Muscle layer of colon (tissue), 2 donors: ENCODE results near the gene MED16.

ENCODE experiments used
- H3K27ac ChIP-seq: one replicate; pipeline ENCODE4 v1.7.0; 2013; ENCODE audit warnings: low read depth, mild to moderate bottlenecking, low read length, moderate library complexity
- H3K27me3 ChIP-seq, 2 donors: one replicate each; pipeline ENCODE4 v1.7.0; 2013; ENCODE audit warnings: low read length in 2 of 2, mild to moderate bottlenecking in 2 of 2; ENCODE audit not compliant: insufficient read depth in 2 of 2, control insufficient read depth in 1 of 2
- H3K36me3 ChIP-seq: one replicate; pipeline ENCODE4 v1.7.0; 2013; ENCODE audit warnings: mild to moderate bottlenecking, low read length; ENCODE audit not compliant: insufficient read depth
- H3K4me1 ChIP-seq: one replicate; pipeline ENCODE4 v1.7.0; 2013; ENCODE audit warnings: mild to moderate bottlenecking, low read length; ENCODE audit not compliant: insufficient read depth
- H3K4me3 ChIP-seq, 2 donors: one replicate each; pipeline ENCODE4 v1.7.0; 2013; ENCODE audit warnings: low read length in 2 of 2, low read depth in 1 of 2, mild to moderate bottlenecking in 1 of 2, moderate library complexity in 1 of 2
- H3K9ac ChIP-seq: one replicate; pipeline ENCODE4 v1.7.0; 2013; ENCODE audit warnings: low read length
- H3K9me3 ChIP-seq: one replicate; pipeline ENCODE4 v1.7.0; 2013; ENCODE audit warnings: mild to moderate bottlenecking, low read length
- donor health status: abdominal sarcoma.
- donor health status: Adenocarcinoma of cecum.

Gene MED16

DNA sequence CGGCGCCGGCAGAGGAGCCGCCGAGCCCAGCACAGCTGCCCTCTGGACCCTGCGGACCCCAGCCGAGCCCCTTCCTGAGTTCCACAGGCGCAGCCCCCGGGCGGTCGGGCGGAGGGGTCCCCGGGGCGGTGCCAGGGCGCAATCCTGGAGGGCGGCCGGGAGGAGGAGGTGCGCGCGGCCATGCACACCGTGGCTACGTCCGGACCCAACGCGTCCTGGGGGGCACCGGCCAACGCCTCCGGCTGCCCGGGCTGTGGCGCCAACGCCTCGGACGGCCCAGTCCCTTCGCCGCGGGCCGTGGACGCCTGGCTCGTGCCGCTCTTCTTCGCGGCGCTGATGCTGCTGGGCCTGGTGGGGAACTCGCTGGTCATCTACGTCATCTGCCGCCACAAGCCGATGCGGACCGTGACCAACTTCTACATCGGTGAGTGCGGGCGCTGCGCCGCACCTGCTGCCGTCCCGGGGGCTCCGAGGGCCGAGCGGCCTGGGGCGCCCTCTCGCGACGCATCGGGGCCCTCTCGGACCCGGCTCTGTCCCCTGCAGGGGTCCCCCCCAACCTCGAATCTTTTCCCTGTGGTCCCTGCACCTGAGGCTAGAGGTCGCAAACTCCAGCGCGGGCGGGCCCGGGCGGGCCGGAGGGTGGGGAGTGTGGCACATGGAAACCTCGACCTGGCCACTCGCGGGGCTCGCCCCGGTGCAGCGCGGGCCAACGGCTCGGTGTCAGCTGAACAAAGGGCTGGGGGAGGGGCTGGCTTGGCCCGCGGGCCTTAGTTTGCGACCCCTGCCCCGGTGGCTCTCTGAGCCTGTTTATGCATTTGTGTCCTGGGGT, 24.6 kb upstream of the MED16 start, which contains the start of gene KISS1R:
KISS1R (plus strand) TSS at position 11 of the 829 bp plus-strand sequence; CDS start at position 181, 170 bp downstream.
- Histone ChIP-seq H3K9me3 (no peaks in the 10 kb centered on the region), H3K4me1 (peaks cover 18% of the 10 kb centered on the region), H3K9ac (no peak within 1 kb of the TSS), H3K36me3 (no peaks in the 10 kb centered on the region), H3K27ac (no peak within 1 kb of the TSS), H3K27me3 (peaks cover 22 to 46% of the 10 kb centered on the region in 2 donors), H3K4me3 (no peak within 1 kb of the TSS)

DNA sequence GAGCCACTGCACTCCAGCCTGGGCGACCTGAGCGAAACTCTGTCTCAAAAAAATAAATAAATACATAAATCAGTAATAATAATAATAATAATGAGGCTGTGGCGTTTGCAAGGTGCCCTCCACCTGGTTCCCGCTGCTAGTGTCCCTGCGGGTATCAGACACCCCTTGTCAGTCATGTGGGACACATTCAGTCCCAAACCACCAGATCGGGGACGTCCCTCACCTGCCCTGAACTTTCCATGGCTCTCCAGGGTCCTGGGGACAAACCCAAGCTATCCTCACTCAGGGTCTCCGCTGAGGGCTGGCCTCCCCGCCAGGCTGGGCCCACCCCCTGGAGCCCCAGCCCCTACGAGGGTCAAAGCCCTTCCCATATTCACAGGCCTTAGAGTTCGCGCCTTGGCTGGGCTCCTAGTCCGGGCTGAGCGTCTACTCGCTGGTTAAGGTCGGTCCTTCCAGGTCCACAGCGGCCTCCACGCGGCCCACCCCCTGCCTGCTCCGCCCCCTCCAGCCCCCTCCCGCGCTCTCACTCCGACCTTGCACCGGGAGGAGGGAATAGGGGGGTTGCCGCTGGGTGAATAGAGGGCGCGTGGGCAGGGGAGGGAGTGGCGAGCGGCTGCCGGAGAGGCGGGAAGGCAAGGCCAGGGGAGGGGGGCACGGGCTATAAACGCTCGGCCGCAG, 23.8 kb upstream of the MED16 start:
- H3K9me3 ChIP-seq: no peaks in the 10 kb centered on the region
- H3K27me3 ChIP-seq: peaks cover 22 to 46% of the 10 kb centered on the region in 2 donors
- no peaks in the 10 kb centered on the region for H3K36me3 ChIP-seq
- peaks cover 18% of the 10 kb centered on the region for H3K4me1 ChIP-seq
- no peak overlapping the region for H3K4me3 ChIP-seq
- no peak overlapping the region for H3K9ac ChIP-seq
- no peak overlapping the region for H3K27ac ChIP-seq

DNA sequence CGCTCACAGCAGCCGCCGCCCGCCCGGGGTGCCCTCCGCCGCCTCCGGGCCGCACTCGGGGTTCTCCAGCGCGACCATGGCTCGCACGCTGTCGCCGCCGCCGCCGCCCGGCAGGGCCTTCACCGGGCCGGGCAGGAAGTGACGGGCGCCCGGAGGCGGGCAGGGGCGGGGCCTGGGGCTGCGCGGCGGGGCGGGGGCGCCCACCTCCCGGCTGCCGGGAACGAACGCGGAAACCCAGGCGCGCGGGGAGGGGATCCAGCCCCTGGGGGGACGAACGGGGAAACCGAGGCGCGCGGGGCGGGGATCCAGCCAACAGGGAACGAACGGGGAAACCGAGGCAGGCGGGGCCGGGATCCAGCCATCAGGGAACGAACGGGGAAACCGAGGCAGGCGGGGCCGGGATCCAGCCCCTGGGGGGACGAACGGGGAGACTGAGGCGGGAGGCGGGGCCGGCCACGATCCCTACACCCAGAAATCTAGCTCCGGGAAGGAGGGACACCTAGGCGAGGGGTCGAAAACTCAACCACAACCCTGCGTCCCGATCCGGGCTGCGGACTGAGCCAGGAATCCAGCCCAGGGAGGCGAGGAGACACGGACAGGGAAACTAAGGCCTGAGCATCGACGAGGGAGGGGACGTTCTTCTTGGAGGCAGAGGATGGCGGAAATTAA, 20.2 kb upstream of the MED16 start, which contains the start of gene R3HDM4:
R3HDM4 (minus strand) TSS at position 140 of the 669 bp plus-strand sequence; CDS start at position 78, 62 bp downstream.
- Histone ChIP-seq H3K36me3 (no peaks in the 10 kb centered on the region), H3K9me3 (no peaks in the 10 kb centered on the region), H3K4me3 (peak within 1 kb of the TSS; percentile 64 to 89), H3K4me1 (peaks cover 14% of the 10 kb centered on the region), H3K27ac (peak within 1 kb of the TSS; percentile 81), H3K9ac (peak within 1 kb of the TSS; percentile 44), H3K27me3 (peaks cover 3 to 16% of the 10 kb centered on the region in 2 donors)

DNA sequence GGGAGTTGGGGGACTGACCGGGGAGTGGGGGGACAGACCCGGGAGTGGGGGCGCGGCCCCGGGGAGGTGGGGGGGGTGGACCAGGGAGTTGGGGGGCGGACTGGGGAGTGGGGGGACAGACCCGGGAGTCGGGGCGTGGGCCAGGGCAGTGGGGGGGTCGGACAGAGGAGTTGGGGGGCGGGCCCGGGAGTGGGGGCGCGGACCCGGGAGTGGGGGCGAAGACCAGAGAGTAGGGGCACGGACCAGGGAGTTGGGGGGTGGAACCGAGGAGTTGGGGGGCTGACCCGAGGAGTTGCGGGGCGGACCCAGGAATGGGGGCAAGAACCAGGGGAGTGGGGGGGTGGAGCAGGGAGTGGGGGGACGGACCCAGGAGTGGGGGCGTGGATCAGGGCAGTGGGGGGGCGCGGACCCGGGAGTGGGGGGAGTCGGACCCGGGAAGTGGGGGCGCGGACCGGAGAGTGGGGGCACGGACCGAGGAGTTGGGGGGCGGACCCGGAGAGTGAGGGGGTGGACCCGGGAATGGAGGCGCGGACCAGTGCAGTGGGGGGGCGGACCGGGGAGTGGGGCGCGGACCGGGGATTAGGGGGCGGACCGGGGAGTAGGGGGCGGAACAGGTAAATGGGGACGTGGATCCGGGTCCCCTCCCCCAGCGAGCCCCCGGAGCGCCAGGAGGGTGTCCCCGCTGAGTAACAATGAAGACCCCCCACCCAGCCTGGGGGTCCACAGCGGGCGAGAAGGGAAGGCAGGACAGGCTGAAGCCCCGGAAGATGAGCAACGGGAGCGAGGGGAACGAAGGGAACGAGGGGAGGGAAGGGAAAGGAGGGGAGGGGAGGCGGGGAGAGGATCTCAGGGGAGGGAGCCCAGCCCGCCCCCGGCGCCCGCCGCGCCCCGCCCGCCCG, 19.4 kb upstream of the MED16 start:
- no peak overlapping the region for H3K9ac ChIP-seq
- peak overlapping the region in 1 of 2 donors; percentile 61 for H3K4me3 ChIP-seq
- peaks cover 0 to 8% of the 10 kb centered on the region in 2 donors for H3K27me3 ChIP-seq
- H3K36me3 ChIP-seq: no peaks in the 10 kb centered on the region
- no peaks in the 10 kb centered on the region for H3K9me3 ChIP-seq
- peaks cover 8% of the 10 kb centered on the region for H3K4me1 ChIP-seq
- peak overlapping the region; percentile 44 for H3K27ac ChIP-seq

DNA sequence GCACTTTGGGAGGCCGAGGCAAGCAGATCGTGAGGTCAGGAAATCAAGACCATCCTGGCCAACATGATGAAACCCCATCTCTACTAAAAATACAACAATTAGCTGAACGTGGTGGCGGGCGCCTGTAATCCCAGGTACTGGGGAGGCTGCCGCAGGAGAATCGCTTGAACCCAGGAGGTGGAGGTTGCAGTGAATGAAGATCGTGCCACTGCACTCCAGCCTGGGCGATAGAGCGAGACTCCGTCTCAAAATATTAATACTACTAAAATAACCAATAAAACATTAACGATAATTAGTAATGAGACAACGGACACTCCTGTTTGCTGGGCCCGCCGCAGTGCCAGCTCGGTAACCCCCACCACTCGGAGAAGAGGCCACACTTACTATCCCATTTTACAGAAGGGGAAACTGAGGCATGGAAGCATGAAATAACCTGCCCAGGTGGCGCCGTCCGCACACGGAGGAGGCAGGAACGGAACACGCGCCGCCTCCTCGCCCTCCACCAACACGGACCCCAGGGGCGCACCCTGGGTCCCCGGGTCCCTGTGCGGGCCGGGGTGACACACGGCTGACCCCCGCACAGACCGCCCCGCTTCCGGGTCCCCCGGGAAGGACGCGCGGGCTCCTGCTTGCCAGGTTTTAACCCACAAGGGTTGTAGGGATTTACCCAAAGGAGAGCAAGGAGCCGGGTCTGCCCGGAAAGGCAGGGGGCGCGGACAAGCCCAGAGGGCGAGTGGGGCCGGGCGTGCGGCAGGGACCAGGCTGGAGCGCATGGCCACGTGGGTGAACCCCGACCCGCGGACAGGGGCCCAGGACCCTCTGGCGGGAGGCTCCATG, 18.4 kb upstream of the MED16 start:
- peaks cover 4% of the 10 kb centered on the region for H3K4me1 ChIP-seq
- H3K9ac ChIP-seq: no peak overlapping the region
- no peak overlapping the region for H3K27ac ChIP-seq
- no peaks in the 10 kb centered on the region for H3K27me3 ChIP-seq
- no peak overlapping the region for H3K4me3 ChIP-seq
- H3K9me3 ChIP-seq: no peaks in the 10 kb centered on the region
- H3K36me3 ChIP-seq: no peaks in the 10 kb centered on the region

DNA sequence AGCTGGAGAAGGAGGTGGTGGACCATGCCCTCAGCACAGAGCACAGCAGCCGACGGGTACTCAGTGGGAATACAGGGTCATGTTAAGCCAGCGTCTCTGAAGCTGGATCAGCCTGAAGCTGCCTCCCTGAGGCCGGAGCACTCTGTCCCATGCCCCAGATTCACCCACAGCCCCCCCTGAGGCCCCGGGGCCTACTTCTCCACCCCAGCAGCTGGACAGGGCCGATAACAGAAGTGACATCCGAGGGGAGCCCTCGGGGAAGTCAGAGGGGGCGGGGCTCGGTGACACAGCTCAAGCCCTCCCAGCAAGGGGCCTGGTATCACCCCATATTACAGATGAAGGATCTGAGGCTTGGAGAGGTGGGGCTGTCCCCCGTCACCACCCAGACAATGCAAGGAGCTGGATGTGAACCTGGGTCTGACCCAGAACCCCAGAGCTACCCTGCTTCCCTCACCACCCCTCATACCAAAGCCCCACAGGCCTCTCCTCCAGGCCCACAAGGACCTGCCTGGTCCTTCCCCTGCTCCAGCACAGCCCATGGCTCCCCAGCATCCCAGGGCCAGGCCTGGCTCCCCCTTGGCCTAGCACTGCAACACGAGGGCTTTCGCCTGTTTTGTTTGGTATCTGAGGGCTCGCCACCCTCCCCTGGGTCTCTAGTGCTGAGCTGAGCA, 14.3 kb upstream of the MED16 start:
- no peaks in the 10 kb centered on the region for H3K4me1 ChIP-seq
- no peaks in the 10 kb centered on the region for H3K27me3 ChIP-seq
- H3K4me3 ChIP-seq: no peak overlapping the region
- no peak overlapping the region for H3K27ac ChIP-seq
- H3K36me3 ChIP-seq: no peaks in the 10 kb centered on the region
- H3K9me3 ChIP-seq: no peaks in the 10 kb centered on the region
- no peak overlapping the region for H3K9ac ChIP-seq

DNA sequence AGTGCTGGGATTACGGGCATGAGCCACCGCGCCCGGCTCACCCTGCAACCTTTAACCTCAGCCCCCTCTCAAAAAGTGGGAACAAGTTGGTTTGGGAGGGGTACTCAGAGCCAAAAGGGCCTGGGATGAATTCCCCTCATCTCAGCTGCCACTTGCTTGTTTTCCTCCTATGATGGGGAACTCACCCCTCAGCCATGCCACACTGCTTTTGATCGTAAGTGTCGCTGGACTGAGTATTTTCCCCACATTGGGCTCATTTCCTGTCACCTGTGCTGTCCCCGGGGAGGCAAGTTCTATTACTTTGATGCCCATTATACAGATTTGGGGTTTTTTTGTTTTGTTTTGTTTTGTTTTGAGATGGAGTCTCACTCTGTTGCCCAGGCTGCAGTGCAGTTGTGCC, 13.5 kb upstream of the MED16 start:
- Histone ChIP-seq H3K9me3 (no peaks in the 10 kb centered on the region), H3K4me3 (no peak overlapping the region), H3K9ac (no peak overlapping the region), H3K4me1 (no peaks in the 10 kb centered on the region), H3K27me3 (no peaks in the 10 kb centered on the region), H3K36me3 (no peaks in the 10 kb centered on the region), H3K27ac (no peak overlapping the region)

DNA sequence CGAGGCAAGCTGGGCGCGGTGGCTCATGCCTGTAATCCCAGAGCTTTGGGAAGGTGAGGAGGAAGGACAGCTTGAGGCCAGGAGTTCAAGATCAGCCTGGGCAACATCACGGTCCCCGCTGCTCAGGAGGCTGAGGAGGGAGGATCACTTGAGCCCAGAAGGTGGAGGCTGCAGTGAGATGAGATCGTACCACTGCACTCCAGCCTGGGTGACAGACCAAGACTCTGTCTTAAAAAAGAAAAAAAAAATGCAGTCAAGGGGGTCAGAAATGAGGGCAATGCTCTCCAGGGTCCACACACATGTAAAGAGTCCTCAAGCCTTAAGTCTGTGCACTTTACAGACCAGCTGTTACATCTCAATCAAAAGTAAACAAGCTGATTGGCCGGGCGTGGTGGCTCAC, 11.6 kb upstream of the MED16 start:
- H3K27me3 ChIP-seq: no peaks in the 10 kb centered on the region

DNA sequence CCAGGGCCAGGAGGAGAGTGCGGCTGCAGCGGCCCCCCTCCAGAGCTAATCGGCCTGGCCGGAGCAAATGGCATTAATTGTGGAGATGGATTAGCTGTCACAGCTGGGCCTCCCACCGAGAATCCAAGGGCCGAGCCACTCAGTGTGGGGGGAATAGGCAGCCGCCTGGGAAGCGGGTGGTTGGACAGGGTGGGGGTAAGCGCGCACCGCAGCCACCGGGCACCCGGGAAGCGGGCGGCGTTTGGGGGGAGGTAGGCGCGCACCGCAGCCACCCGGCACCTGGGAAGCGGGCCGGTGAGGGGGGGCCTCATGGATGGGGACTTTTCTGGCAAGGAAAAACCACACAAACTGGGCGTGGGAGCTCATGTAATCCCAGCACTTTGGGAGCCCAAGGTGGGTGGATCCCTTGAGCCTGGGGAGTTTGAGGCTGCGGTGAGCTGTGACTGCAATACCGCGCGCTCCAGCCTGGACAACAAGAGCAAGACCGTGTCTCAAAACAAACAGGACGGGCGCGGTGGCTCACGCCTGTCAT, 10.3 kb upstream of the MED16 start:
- Histone ChIP-seq H3K36me3 (no peaks in the 10 kb centered on the region), H3K9ac (no peak overlapping the region), H3K4me1 (no peaks in the 10 kb centered on the region), H3K4me3 (no peak overlapping the region), H3K27ac (no peak overlapping the region), H3K9me3 (no peaks in the 10 kb centered on the region), H3K27me3 (no peaks in the 10 kb centered on the region)

More for the DNA sequence above, 11.6 kb upstream of the MED16 start:
- no peak overlapping the region for H3K4me3 ChIP-seq
- H3K4me1 ChIP-seq: no peaks in the 10 kb centered on the region
- no peaks in the 10 kb centered on the region for H3K9me3 ChIP-seq
- no peak overlapping the region for H3K9ac ChIP-seq
- no peak overlapping the region for H3K27ac ChIP-seq
- H3K36me3 ChIP-seq: no peaks in the 10 kb centered on the region
